C4-2B (cell line): Measurements from ENCODE around the gene FAM168A.

Experiments
- ZFX ChIP-seq: fragments of 450-650 bp; IDR thresholded peaks from 2 replicates; pipeline ENCODE4 v1.6.1; 2017
- TF ChIP-seq, protein P1 (sequence below): fragments of 450-650 bp; conservative IDR thresholded peaks from 2 replicates; pipeline ENCODE4 v1.5.1; 2017; ENCODE audit warnings: mild to moderate bottlenecking

DNA sequence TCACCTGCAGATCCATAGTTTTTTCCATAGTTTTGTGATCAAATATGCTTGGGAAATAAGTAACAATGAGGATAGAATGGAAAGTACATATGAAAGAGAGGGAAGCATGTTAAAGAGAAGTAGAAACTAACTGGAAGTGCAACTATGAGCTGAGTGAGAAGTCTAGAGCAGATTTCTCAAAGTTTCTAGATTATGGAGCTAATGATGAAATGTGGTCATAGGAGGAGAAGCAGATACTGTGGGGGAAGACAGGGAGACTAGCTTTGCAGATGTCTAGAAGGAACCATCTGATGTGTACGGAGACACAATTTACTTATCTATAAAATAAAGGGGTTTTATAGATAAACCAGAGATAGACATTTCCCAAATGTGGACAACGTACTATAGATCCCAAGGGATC, 184.7 kb downstream of the FAM168A start:
- TF ChIP-seq, protein P1, sequence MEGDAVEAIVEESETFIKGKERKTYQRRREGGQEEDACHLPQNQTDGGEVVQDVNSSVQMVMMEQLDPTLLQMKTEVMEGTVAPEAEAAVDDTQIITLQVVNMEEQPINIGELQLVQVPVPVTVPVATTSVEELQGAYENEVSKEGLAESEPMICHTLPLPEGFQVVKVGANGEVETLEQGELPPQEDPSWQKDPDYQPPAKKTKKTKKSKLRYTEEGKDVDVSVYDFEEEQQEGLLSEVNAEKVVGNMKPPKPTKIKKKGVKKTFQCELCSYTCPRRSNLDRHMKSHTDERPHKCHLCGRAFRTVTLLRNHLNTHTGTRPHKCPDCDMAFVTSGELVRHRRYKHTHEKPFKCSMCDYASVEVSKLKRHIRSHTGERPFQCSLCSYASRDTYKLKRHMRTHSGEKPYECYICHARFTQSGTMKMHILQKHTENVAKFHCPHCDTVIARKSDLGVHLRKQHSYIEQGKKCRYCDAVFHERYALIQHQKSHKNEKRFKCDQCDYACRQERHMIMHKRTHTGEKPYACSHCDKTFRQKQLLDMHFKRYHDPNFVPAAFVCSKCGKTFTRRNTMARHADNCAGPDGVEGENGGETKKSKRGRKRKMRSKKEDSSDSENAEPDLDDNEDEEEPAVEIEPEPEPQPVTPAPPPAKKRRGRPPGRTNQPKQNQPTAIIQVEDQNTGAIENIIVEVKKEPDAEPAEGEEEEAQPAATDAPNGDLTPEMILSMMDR = no peak
- no peak for TF ChIP-seq ZFX
